Caco-2 (cell line): ENCODE data around the gene CDKN2D. TPM values are rescaled to one million over a fixed set of nuclear protein-coding genes. Genes with fewer than 3 reads are reported as not detected.
A peak's percentile ranks its signal among the peaks of the same experiment; 100 is the strongest.

Experiments used
- BruUV-seq: library from RNA; stranded (reverse); fragments of 400-500 nt; replicated peaks from 2 replicates; lab custom pipeline; 2021; lab: Mats Ljungman, UMichigan
- CTCF ChIA-PET: fragments of 300-600 bp; sonication (Branson Sonifier 250); formaldehyde crosslinking; loops from one replicate; lab custom pipeline; 2022; ENCODE audit warnings: antibody characterized with exemption; lab: Charles Lee
- POLR2A ChIA-PET: fragments of 300-600 bp; sonication (Branson Sonifier 250); formaldehyde crosslinking; loops from one replicate; lab custom pipeline; 2022; ENCODE audit warnings: antibody characterized with exemption; lab: Charles Lee
- DNase-seq, 2 experiments: peaks; one replicate each; pipeline versions ENCODE4 v3.0.0 to v3.0.0-alpha.2; 2020 to 2022
- H3K27me3 ChIP-seq: replicated peaks from 2 replicates; pipeline ENCODE4 v1.6.0; 2011; ENCODE audit warnings: low read length; ENCODE audit not compliant: control insufficient read depth, insufficient read depth
- H3K36me3 ChIP-seq: 2 replicates; pipeline ENCODE4 v1.5.1; 2011; ENCODE audit warnings: low read length; ENCODE audit not compliant: control insufficient read depth, insufficient read depth
- H3K4me1 ChIP-seq: fragments of 250-450 bp; sonication (Bioruptor Pico); 2 replicates; pipeline ENCODE4 v1.5.1; 2020; ENCODE audit warnings: mild to moderate bottlenecking
- H3K4me3 ChIP-seq: 2 replicates; pipeline ENCODE4 v1.5.1; 2011; ENCODE audit warnings: low read depth, mild to moderate bottlenecking, control low read depth, low read length
- H3K9me3 ChIP-seq: fragments of 250-450 bp; sonication (Bioruptor Pico); 2 replicates; pipeline ENCODE4 v1.5.1; 2020; ENCODE audit warnings: mild to moderate bottlenecking, moderate library complexity
- H3K27ac Mint-ChIP-seq: one replicate; pipeline ENCODE4 v1.8.0; 2022; ENCODE audit warnings: mixed read lengths; ENCODE audit not compliant: unreplicated experiment
- H3K27me3 Mint-ChIP-seq: one replicate; pipeline ENCODE4 v1.8.0; 2022; ENCODE audit warnings: mixed read lengths; ENCODE audit not compliant: insufficient read depth, unreplicated experiment
- H3K36me3 Mint-ChIP-seq: one replicate; pipeline ENCODE4 v1.8.0; 2022; ENCODE audit warnings: mild to moderate bottlenecking, mixed read lengths; ENCODE audit not compliant: insufficient read depth, unreplicated experiment
- H3K4me1 Mint-ChIP-seq: one replicate; pipeline ENCODE4 v1.8.0; 2022; ENCODE audit warnings: low read depth, mixed read lengths; ENCODE audit not compliant: unreplicated experiment
- H3K4me3 Mint-ChIP-seq: one replicate; pipeline ENCODE4 v1.8.0; 2022; ENCODE audit warnings: mild to moderate bottlenecking, moderate library complexity, mixed read lengths; ENCODE audit not compliant: unreplicated experiment
- H3K9me3 Mint-ChIP-seq: one replicate; pipeline ENCODE4 v1.8.0; 2022; ENCODE audit warnings: mixed read lengths; ENCODE audit not compliant: unreplicated experiment
- intact Hi-C: fragments of 100-400 bp; cut with micrococcal nuclease; formaldehyde crosslinking; loops from one replicate; pipeline ENCODE4 v1.10.0; 2022; ENCODE audit not compliant: unreplicated experiment
- total RNA-seq: library from RNA; stranded (reverse); gene quantifications from 2 replicates; pipeline ENCODE4 v1.2.3, GENCODE V29; 2022
- TF ChIP-seq, protein P1 (sequence below), 2 experiments: fragments of 200-600 bp in 1 of 2; IDR thresholded peaks; 1 replicate in 1 of 2; 2 replicates in 1 of 2; pipeline versions ENCODE4 v1.5.1 to v1.8.0; 2011 to 2022; ENCODE audit warnings: antibody characterized with exemption in 1 of 2, control low read depth in 1 of 2, inconsistent platforms in 1 of 2, low read depth in 1 of 2, low read length in 1 of 2, mild to moderate bottlenecking in 1 of 2, moderate library complexity in 1 of 2; ENCODE audit not compliant: insufficient read depth in 1 of 2, severe bottlenecking in 1 of 2, unreplicated experiment in 1 of 2

CDKN2D gene
- total RNA-seq, 1 experiment from 2014 or later: 5.0 TPM

DNA sequence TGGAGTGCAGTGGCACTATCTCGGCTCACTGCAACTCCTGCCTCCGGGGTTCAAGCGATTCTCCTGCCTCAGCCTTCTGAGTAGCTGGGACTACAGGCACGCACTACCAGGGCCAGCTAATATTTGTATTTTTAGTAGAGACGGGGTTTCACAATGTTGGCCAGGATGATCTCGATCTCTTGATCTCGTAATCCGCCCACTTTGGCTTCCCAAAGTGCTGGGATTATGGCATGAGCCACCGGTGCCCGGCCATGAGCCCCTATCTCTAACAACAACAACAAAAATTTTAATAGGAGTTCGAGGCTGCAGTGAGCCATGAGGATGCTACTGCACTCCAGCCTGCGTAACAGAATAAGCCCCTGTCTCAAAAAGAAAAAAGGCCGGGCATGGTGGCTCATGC is 13.3 kb upstream of the CDKN2D start:
- ChIA-PET POLR2A (interaction anchor here (1.5 kb wide), 1 partner anchor 62 kb away, joined by 4 read pairs; no protein-coding TSS in a partner anchor), CTCF (interaction anchor here (1.1 to 4.5 kb wide), 4 partner anchors 20 to 118 kb away, joined by 3 to 86 read pairs (median 6); partner anchors contain the start of gene SLC44A2)
- no TSS peak for BruUV-seq
- no peaks in the 10 kb centered on the region for H3K9me3 ChIP-seq
- Mint-ChIP-seq H3K27me3 (no peaks in the 10 kb centered on the region), H3K9me3 (no peaks in the 10 kb centered on the region), H3K27ac (no peak overlapping the region), H3K36me3 (peaks cover 61% of the 10 kb centered on the region), H3K4me3 (no peak overlapping the region), H3K4me1 (peaks cover 6% of the 10 kb centered on the region)
- H3K36me3 ChIP-seq: peaks cover 1% of the 10 kb centered on the region; the same call in 1 of the 2 replicates
- TF ChIP-seq, protein P1, sequence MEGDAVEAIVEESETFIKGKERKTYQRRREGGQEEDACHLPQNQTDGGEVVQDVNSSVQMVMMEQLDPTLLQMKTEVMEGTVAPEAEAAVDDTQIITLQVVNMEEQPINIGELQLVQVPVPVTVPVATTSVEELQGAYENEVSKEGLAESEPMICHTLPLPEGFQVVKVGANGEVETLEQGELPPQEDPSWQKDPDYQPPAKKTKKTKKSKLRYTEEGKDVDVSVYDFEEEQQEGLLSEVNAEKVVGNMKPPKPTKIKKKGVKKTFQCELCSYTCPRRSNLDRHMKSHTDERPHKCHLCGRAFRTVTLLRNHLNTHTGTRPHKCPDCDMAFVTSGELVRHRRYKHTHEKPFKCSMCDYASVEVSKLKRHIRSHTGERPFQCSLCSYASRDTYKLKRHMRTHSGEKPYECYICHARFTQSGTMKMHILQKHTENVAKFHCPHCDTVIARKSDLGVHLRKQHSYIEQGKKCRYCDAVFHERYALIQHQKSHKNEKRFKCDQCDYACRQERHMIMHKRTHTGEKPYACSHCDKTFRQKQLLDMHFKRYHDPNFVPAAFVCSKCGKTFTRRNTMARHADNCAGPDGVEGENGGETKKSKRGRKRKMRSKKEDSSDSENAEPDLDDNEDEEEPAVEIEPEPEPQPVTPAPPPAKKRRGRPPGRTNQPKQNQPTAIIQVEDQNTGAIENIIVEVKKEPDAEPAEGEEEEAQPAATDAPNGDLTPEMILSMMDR (IDR thresholded peaks at IDR 0.05; ENCODE audit: insufficient read depth in 1 of 2, low read depth in 1 of 2, low read length in 1 of 2, severe bottlenecking in 1 of 2, unreplicated experiment in 1 of 2): no peak
- DNase-seq: no peak
- H3K4me1 ChIP-seq: peaks cover 6% of the 10 kb centered on the region
- H3K4me3 ChIP-seq: no peak overlapping the region
- H3K27me3 ChIP-seq: no peaks in the 10 kb centered on the region
- intact Hi-C loops: loop anchor here (5.0 kb wide), 1 partner anchor 45 kb away; the partner anchor contains the start of gene SLC44A2

DNA sequence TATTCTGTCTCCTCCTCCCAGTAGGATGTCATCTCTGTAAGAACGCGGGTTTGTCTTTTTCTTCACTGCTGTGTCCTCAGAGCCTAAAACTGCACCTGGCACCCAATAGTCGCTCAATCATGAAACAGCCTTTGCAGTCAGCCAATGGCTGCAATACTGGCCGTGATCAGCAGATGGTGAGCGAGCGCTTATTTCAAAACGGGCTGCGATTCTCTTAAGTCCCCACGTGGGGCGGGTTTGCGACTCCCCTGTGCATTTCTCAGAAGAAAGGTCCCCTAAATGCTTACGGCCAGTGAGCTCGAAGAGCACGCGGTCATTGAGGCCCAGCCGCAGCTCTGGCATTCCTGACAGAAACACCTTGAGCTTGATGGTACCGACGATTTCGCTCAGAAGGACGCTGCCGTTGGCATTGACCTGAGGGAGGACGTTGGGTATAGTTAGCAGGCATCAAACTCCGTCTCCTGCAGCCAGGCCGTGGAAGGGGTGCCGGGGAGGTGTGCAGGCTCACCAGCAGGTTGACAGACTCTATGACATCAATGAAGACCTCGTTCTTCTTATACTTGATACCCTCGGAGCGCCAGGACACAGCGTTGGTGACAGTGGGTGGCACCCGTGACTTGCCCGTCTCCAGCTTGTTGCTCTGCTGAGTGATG is 12.3 kb upstream of the CDKN2D start:
- H3K36me3 Mint-ChIP-seq: peaks cover 64% of the 10 kb centered on the region
- CTCF ChIA-PET: interaction anchor here (0.5 to 4.5 kb wide), 11 partner anchors 21 to 119 kb away, joined by 3 to 86 read pairs (median 4); partner anchors contain the start of genes KEAP1 and SLC44A2
- peak overlapping the region; percentile 57 for H3K27ac Mint-ChIP-seq
- TF ChIP-seq, protein P1 (IDR thresholded peaks at IDR 0.05; ENCODE audit: insufficient read depth in 1 of 2, low read depth in 1 of 2, low read length in 1 of 2, severe bottlenecking in 1 of 2, unreplicated experiment in 1 of 2): peak; percentile 95 to 98
- BruUV-seq: no TSS peak
- intact Hi-C loops: loop anchor here (1.0 to 5.0 kb wide), 3 partner anchors 46 to 118 kb away; partner anchors contain the start of gene SLC44A2
- no peaks in the 10 kb centered on the region for H3K27me3 Mint-ChIP-seq
- H3K4me1 Mint-ChIP-seq: peaks cover 6% of the 10 kb centered on the region
- no peak overlapping the region for H3K4me3 ChIP-seq
- H3K9me3 ChIP-seq: no peaks in the 10 kb centered on the region
- H3K4me3 Mint-ChIP-seq: no peak overlapping the region
- peaks cover 1% of the 10 kb centered on the region; the same call in 1 of the 2 replicates for H3K36me3 ChIP-seq
- POLR2A ChIA-PET: interaction anchor here (1.5 kb wide), 1 partner anchor 63 kb away, joined by 4 read pairs; no protein-coding TSS in a partner anchor
- peak; percentile 81 to 85 for DNase-seq
- peaks cover 6% of the 10 kb centered on the region for H3K4me1 ChIP-seq
- H3K27me3 ChIP-seq: no peaks in the 10 kb centered on the region
- H3K9me3 Mint-ChIP-seq: no peaks in the 10 kb centered on the region

DNA sequence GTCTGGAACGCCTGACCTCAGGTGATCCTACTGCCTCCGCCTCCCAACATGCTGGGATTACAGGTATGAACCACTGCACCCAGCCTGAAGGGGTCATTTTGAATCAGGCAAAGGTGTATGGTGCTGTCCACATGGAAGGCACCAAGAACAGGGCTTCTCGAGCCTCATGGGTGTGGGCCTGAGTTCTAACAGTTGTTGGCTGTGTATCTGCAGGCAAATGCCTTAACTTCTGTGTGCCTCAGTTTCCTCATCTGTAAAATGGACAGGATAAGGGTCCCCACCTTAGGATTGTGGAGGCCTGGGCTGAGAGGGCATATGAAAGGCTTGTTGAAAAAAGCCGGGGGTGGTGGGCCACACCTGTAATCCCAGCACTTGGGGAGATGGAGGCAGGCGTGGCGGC is 9.2 kb upstream of the CDKN2D start:
- H3K9me3 Mint-ChIP-seq: no peaks in the 10 kb centered on the region
- ChIA-PET CTCF (interaction anchor here (0.9 kb wide), 2 partner anchors 12 to 67 kb away, joined by 3 to 8 read pairs; partner anchors contain the start of gene KRI1), POLR2A (interaction anchor here (0.6 kb wide), 1 partner anchor 8 kb away, joined by 3 read pairs; no protein-coding TSS in a partner anchor)
- H3K36me3 ChIP-seq: peaks cover 1% of the 10 kb centered on the region; the same call in 1 of the 2 replicates
- H3K4me3 ChIP-seq: no peak overlapping the region
- TF ChIP-seq, protein P1 (IDR thresholded peaks at IDR 0.05; ENCODE audit: insufficient read depth in 1 of 2, low read depth in 1 of 2, low read length in 1 of 2, severe bottlenecking in 1 of 2, unreplicated experiment in 1 of 2): no peak
- no peaks in the 10 kb centered on the region for H3K27me3 ChIP-seq
- H3K27me3 Mint-ChIP-seq: no peaks in the 10 kb centered on the region
- peaks cover 6% of the 10 kb centered on the region for H3K4me1 ChIP-seq
- DNase-seq: no peak
- peak overlapping the region; percentile 84 for H3K4me3 Mint-ChIP-seq
- H3K27ac Mint-ChIP-seq: peak overlapping the region; percentile 97
- no peaks in the 10 kb centered on the region for H3K9me3 ChIP-seq
- no TSS peak for BruUV-seq
- intact Hi-C loops: no loop called here
- peaks cover 77% of the 10 kb centered on the region for H3K36me3 Mint-ChIP-seq
- peaks cover 6% of the 10 kb centered on the region for H3K4me1 Mint-ChIP-seq
